ENCODE measurements around the gene TAF6. TPM values are rescaled to one million over a fixed set of nuclear protein-coding genes. Genes with fewer than 3 reads are reported as not detected.
A peak's percentile ranks its signal among the peaks of the same experiment; 100 is the strongest.

TAF6 gene
- total RNA-seq, 1 donor from 2014 or later = 91.2 TPM

GRCh38 chr7:100101016-100101862 lies 17.9 kb downstream of the TAF6 start, which contains the start of the genes AP4M1 and MCM7:
Gene AP4M1 (plus strand): TSS chr7:100101643. CDS start chr7:100101715, 72 bp downstream.
Gene MCM7 (minus strand): TSS chr7:100101397. CDS start chr7:100101294, 103 bp downstream.
- DNase-seq (ENCODE audit: low spot score, unreplicated experiment) = peak; percentile 96
- H3K4me3 Mint-ChIP-seq (ENCODE audit: low read depth) = peak within 1 kb of the TSS; percentile 93
- peaks cover 34% of the 10 kb centered on the region for H3K36me3 Mint-ChIP-seq (ENCODE audit: insufficient read depth)
- H3K27me3 Mint-ChIP-seq = no peaks in the 10 kb centered on the region
- H3K4me1 Mint-ChIP-seq (ENCODE audit: low read depth) = peaks cover 28% of the 10 kb centered on the region
- no peaks in the 10 kb centered on the region for H3K9me3 Mint-ChIP-seq (ENCODE audit: low read depth)
- TF ChIP-seq CTCF (IDR thresholded peaks at IDR 0.05; ENCODE audit: unreplicated experiment) = no peak
- peak within 1 kb of the TSS; percentile 97 for H3K27ac Mint-ChIP-seq

GRCh38 chr7:100100420-100101015 lies 18.6 kb downstream of the TAF6 start:
- peaks cover 39% of the 10 kb centered on the region for H3K36me3 Mint-ChIP-seq (ENCODE audit: insufficient read depth)
- TF ChIP-seq CTCF (IDR thresholded peaks at IDR 0.05; ENCODE audit: unreplicated experiment) = no peak
- H3K27me3 Mint-ChIP-seq = no peaks in the 10 kb centered on the region
- peak; percentile 96 for DNase-seq (ENCODE audit: low spot score, unreplicated experiment)
- H3K9me3 Mint-ChIP-seq (ENCODE audit: low read depth) = no peaks in the 10 kb centered on the region
- peaks cover 28% of the 10 kb centered on the region for H3K4me1 Mint-ChIP-seq (ENCODE audit: low read depth)
- H3K27ac Mint-ChIP-seq = peak overlapping the region; percentile 97
- peak overlapping the region; percentile 93 for H3K4me3 Mint-ChIP-seq (ENCODE audit: low read depth)

- peak overlapping the region; percentile 93 for H3K4me3 Mint-ChIP-seq (ENCODE audit: low read depth)
Measured at GRCh38 chr7:100099452-100099851, 19.7 kb downstream of the TAF6 start.

GRCh38 chr7:100098913-100099312 lies 20.2 kb downstream of the TAF6 start:
- peaks cover 43% of the 10 kb centered on the region for H3K36me3 Mint-ChIP-seq (ENCODE audit: insufficient read depth)
- H3K27ac Mint-ChIP-seq = peak overlapping the region; percentile 97
- no peak for TF ChIP-seq CTCF (IDR thresholded peaks at IDR 0.05; ENCODE audit: unreplicated experiment)

More at GRCh38 chr7:100099452-100099851, 19.7 kb downstream of the TAF6 start:
- peak overlapping the region; percentile 97 for H3K27ac Mint-ChIP-seq
- no peak for DNase-seq (ENCODE audit: low spot score, unreplicated experiment)
- H3K9me3 Mint-ChIP-seq (ENCODE audit: low read depth) = no peaks in the 10 kb centered on the region
- peaks cover 28% of the 10 kb centered on the region for H3K4me1 Mint-ChIP-seq (ENCODE audit: low read depth)
- H3K27me3 Mint-ChIP-seq = no peaks in the 10 kb centered on the region
- TF ChIP-seq CTCF (IDR thresholded peaks at IDR 0.05; ENCODE audit: unreplicated experiment) = no peak
- H3K36me3 Mint-ChIP-seq (ENCODE audit: insufficient read depth) = peaks cover 43% of the 10 kb centered on the region

GRCh38 chr7:100095704-100096103 lies 23.5 kb downstream of the TAF6 start:
- Mint-ChIP-seq H3K9me3 (ENCODE audit: low read depth) (no peaks in the 10 kb centered on the region), H3K27me3 (no peaks in the 10 kb centered on the region), H3K4me3 (ENCODE audit: low read depth) (no peak overlapping the region), H3K36me3 (ENCODE audit: insufficient read depth) (peaks cover 58% of the 10 kb centered on the region), H3K4me1 (ENCODE audit: low read depth) (peaks cover 24% of the 10 kb centered on the region), H3K27ac (no peak overlapping the region)
- no peak for TF ChIP-seq CTCF (IDR thresholded peaks at IDR 0.05; ENCODE audit: unreplicated experiment)
- no peak for DNase-seq (ENCODE audit: low spot score, unreplicated experiment)

More at GRCh38 chr7:100098913-100099312, 20.2 kb downstream of the TAF6 start:
- DNase-seq (ENCODE audit: low spot score, unreplicated experiment) = no peak
- Mint-ChIP-seq H3K4me1 (ENCODE audit: low read depth) (peaks cover 27% of the 10 kb centered on the region), H3K9me3 (ENCODE audit: low read depth) (no peaks in the 10 kb centered on the region), H3K4me3 (ENCODE audit: low read depth) (peak overlapping the region; percentile 93), H3K27me3 (no peaks in the 10 kb centered on the region)

Measured in progenitor cell of endocrine pancreas (in vitro differentiated cells).